HepG2 (cell line): ENCODE results near the gene CYB5R3. TPM values are rescaled to one million over a fixed set of nuclear protein-coding genes. Genes with fewer than 3 reads are reported as not detected.

Source experiments
- ATAC-seq: fragments of 200-7000 bp; cut with Tn5 transposase; 3 replicates; pipeline ENCODE4 v1.9.1; 2020; ENCODE audit warnings: mild to moderate bottlenecking, moderate library complexity
- BruUV-seq: library from RNA; stranded (reverse); fragments of 400-500 nt; replicated peaks from 2 replicates; lab custom pipeline; 2021; lab: Mats Ljungman, UMichigan
- CTCF ChIA-PET: fragments of 300-600 bp; formaldehyde crosslinking; extraction: SDS; loops from one replicate; lab custom pipeline; 2021; ENCODE audit warnings: low total read pairs, inconsistent platforms, low intra/inter-chr PET ratio; lab: Yijun Ruan, JAX
- POLR2A ChIA-PET: fragments of 350-600 bp; sonication (Branson Sonifier 250); formaldehyde crosslinking; loops from one replicate; lab custom pipeline; 2020; ENCODE audit warnings: antibody characterized with exemption, inconsistent platforms; lab: Yijun Ruan, JAX
- DNase-seq: peaks from one replicate; pipeline ENCODE4 v3.0.0-alpha.2; 2015; ENCODE audit warnings: low spot score
- FAIRE-seq: peaks from 3 replicates; lab custom pipeline; 2011; peaks lifted over from hg19 to GRCh38; lab: Jason Lieb, UNC
- H2AFZ ChIP-seq: one replicate; pipeline ENCODE4 v1.6.1; 2011; ENCODE audit warnings: low read length, inconsistent platforms
- H3K27ac ChIP-seq: fragments of 300-600 bp; 3 replicates; pipeline ENCODE4 v1.8.0; 2011; ENCODE audit warnings: mixed run types, mild to moderate bottlenecking, mixed read lengths, low read length, inconsistent platforms; ENCODE audit not compliant: insufficient read depth; ENCODE audit errors: extremely low read length
- H3K27me3 ChIP-seq, 2 experiments: fragments of 200-600 bp in 1 of 2; 2 replicates in 1 of 2; 3 replicates in 1 of 2; pipeline versions ENCODE4 v1.6.0 to v1.8.0; 2011; ENCODE audit warnings: low read length in 2 of 2, mild to moderate bottlenecking in 2 of 2, moderate library complexity in 2 of 2, inconsistent platforms in 1 of 2; ENCODE audit not compliant: insufficient read depth in 2 of 2, control insufficient read depth in 1 of 2
- H3K36me3 ChIP-seq, 2 experiments: fragments of 200-600 bp in 1 of 2; replicated peaks in 1 of 2; 2 replicates in 1 of 2; 3 replicates in 1 of 2; pipeline versions ENCODE4 v1.5.1 to v1.8.0; 2011; ENCODE audit warnings: low read length in 2 of 2, inconsistent platforms in 1 of 2; ENCODE audit not compliant: insufficient read depth in 2 of 2, control insufficient read depth in 1 of 2
- H3K4me1 ChIP-seq: 2 replicates; pipeline ENCODE4 v1.5.1; 2012; ENCODE audit warnings: low read length, inconsistent platforms; ENCODE audit not compliant: insufficient read depth
- H3K4me2 ChIP-seq: 2 replicates; pipeline ENCODE4 v1.6.0; 2011; ENCODE audit warnings: low read depth, low read length, inconsistent platforms
- H3K4me3 ChIP-seq, 3 experiments: fragments of 200-600 bp in 1 of 3; sonication (generic), shearing (Covaris generic) in 1 of 3; replicated peaks in 1 of 3; 2 replicates each; pipeline ENCODE4 v1.5.1; 2011 to 2016; ENCODE audit warnings: low read length in 3 of 3, inconsistent platforms in 2 of 3, low read depth in 2 of 3, mild to moderate bottlenecking in 2 of 3, control low read depth in 1 of 3, mixed read lengths in 1 of 3; ENCODE audit not compliant: insufficient read depth in 1 of 3
- H3K79me2 ChIP-seq: one replicate; pipeline ENCODE4 v1.6.1; 2011; ENCODE audit warnings: low read length, inconsistent platforms; ENCODE audit not compliant: insufficient read depth
- H3K9ac ChIP-seq: 2 replicates; pipeline ENCODE4 v1.6.0; 2011; ENCODE audit warnings: mild to moderate bottlenecking, low read depth, low read length, inconsistent platforms; ENCODE audit not compliant: insufficient read depth
- H3K9me3 ChIP-seq: 2 replicates; pipeline ENCODE4 v1.5.1; 2012; ENCODE audit warnings: mild to moderate bottlenecking, low read length
- H4K20me1 ChIP-seq: 2 replicates; pipeline ENCODE4 v1.6.0; 2011; ENCODE audit warnings: inconsistent platforms, mild to moderate bottlenecking, low read length, moderate library complexity; ENCODE audit not compliant: insufficient read depth
- AGO2 ChIP-seq: fragments of 200-400 bp; formaldehyde crosslinking; optimal IDR thresholded peaks from 2 replicates; pipeline ENCODE3; 2017; ENCODE audit warnings: mild to moderate bottlenecking, low read depth, low read length, moderate library complexity
- ARID4A ChIP-seq: sonication (generic); formaldehyde crosslinking; IDR thresholded peaks from 2 replicates; pipeline ENCODE4 v1.5.0; 2020; ENCODE audit warnings: mild to moderate bottlenecking, missing genetic modification reagents, borderline replicate concordance
- POLR2G ChIP-seq: fragments of 200-400 bp; formaldehyde crosslinking; IDR thresholded peaks from 2 replicates; pipeline ENCODE4 v1.6.1; 2018; ENCODE audit warnings: mild to moderate bottlenecking, low read depth, low read length, moderate library complexity
- RBFOX2 ChIP-seq: fragments of 200-400 bp; formaldehyde crosslinking; IDR thresholded peaks from 2 replicates; pipeline ENCODE4 v1.6.1; 2017; ENCODE audit warnings: low read depth, mild to moderate bottlenecking, low read length
- RBM22 ChIP-seq: fragments of 200-400 bp; formaldehyde crosslinking; optimal IDR thresholded peaks from 2 replicates; pipeline ENCODE3; 2017; ENCODE audit warnings: mild to moderate bottlenecking, low read length, moderate library complexity
- SPEN ChIP-seq: sonication (generic); formaldehyde crosslinking; IDR thresholded peaks from 2 replicates; pipeline ENCODE4 v1.5.1; 2020; ENCODE audit warnings: low read depth, mild to moderate bottlenecking, missing genetic modification reagents
- TEAD2 ChIP-seq: sonication (generic); formaldehyde crosslinking; IDR thresholded peaks from 2 replicates; pipeline ENCODE4 v1.9.0; 2021; ENCODE audit warnings: missing genetic modification reagents
- ZC3H13 ChIP-seq: sonication (generic); formaldehyde crosslinking; IDR thresholded peaks from 2 replicates; pipeline ENCODE4 v1.8.1; 2023; ENCODE audit warnings: mild to moderate bottlenecking, missing genetic modification reagents, moderate library complexity
- ZGPAT ChIP-seq: IDR thresholded peaks from 2 replicates; pipeline ENCODE4 v1.6.1; 2016; ENCODE audit warnings: mild to moderate bottlenecking
- ZNF205 ChIP-seq: IDR thresholded peaks from 2 replicates; pipeline ENCODE4 v1.6.1; 2018; ENCODE audit warnings: missing biosample characterization, missing genetic modification reagents
- ZNF543 ChIP-seq: sonication (generic); formaldehyde crosslinking; IDR thresholded peaks from 2 replicates; pipeline ENCODE4 v1.4.0; 2020; ENCODE audit warnings: mild to moderate bottlenecking, missing genetic modification reagents
- ZNF589 ChIP-seq: sonication (generic); formaldehyde crosslinking; conservative IDR thresholded peaks from 2 replicates; pipeline ENCODE4 v1.8.0; 2022; ENCODE audit warnings: mild to moderate bottlenecking, moderate library complexity, missing genetic modification reagents
- ZNF761 ChIP-seq: sonication (generic); formaldehyde crosslinking; conservative IDR thresholded peaks from 2 replicates; pipeline ENCODE4 v1.4.0; 2020; ENCODE audit warnings: mild to moderate bottlenecking, missing genetic modification reagents
- WGBS: methylation state at CpG from one replicate; pipeline ENCODE4 v1.1.6; 2017; ENCODE audit warnings: low lambda C conversion rate; 5-methylcytosine and 5-hydroxymethylcytosine counted together
- in situ Hi-C: cut with HindIII; loops from 2 replicates; pipeline ENCODE4 v1.10.0; 2017; ENCODE audit warnings: low pct_unique_long_range_greater_than_20kb; ENCODE audit not compliant: extremely low pct_ligation_motif_present
- intact Hi-C: fragments of 100-400 bp; cut with micrococcal nuclease; formaldehyde crosslinking; loops from one replicate; pipeline ENCODE4 v1.10.0; 2022; ENCODE audit not compliant: unreplicated experiment
- polyA plus RNA-seq, 8 experiments: library from polyadenylated mRNA; depleted of rRNA in 3 of 8; stranded (reverse) in 7 of 8; unstranded in 1 of 8; fragments of >200 nt; fragmentation: Illumina TruSeq in 4 of 8; extraction: Trizol in 4 of 8; gene quantifications; 2 replicates each; pipeline versions ENCODE4 v1.2.1 to v1.2.3, GENCODE V29; 2011 to 2016; ENCODE audit warnings: low read depth in 4 of 8, missing spikeins in 1 of 8, mixed read lengths in 1 of 8; ENCODE audit not compliant: insufficient read depth in 1 of 8
- total RNA-seq, 5 experiments: library from RNA; depleted of rRNA; stranded (reverse); fragments of >200 nt; fragmentation: Illumina TruSeq; extraction: Trizol; gene quantifications; 2 replicates each; pipeline ENCODE4 v1.2.3, GENCODE V29; 2016; ENCODE audit warnings: low read depth in 1 of 5
- TF ChIP-seq, protein P1 (sequence below): sonication (generic); formaldehyde crosslinking; IDR thresholded peaks from 2 replicates; pipeline ENCODE4 v1.5.0; 2020; ENCODE audit warnings: missing genetic modification reagents, mild to moderate bottlenecking, borderline replicate concordance

CYB5R3 gene
- total and polyA plus RNA-seq, 2 of the 13 experiments (the other 11 are each of a cell fraction or from before 2014, with no cell fraction given): 32.4 to 305 TPM

DNA sequence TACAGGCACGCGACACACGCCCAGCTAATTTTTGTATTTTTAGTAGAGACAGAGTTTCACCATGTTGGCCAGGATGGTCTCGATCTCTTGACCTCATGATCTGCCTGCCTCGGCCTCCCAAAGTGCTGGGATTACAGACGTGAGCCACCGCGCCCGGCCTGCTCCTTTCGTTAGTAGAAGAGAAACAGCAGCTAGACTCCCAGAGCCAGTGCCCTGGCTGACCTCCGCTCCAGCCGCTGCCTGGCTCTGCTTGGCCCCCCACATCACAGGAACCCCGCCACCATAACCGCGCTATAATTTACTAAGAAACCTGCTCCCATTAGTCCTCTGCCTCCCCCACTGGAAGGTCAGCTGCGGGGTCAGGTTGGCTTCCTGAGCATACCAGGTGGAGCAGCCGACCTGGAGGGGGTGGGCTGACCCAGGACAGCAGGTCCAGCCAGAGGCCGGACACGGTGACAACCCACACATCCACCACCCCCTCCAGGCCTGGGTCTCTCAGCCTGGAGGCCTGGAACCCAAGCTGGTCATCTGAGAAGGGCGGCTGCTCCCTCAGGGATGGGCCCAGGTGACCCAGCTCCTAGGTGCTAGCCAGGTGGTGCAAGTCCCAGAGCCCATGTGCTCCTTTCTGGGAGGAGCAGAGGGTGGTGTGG, 27.0 kb downstream of the CYB5R3 start:
- no peak for TF ChIP-seq ZNF205 (CRISPR knock-in tag)
- 0 out of 2 replicates have a peak, but pooled peaks have one; percentile 31 for TF ChIP-seq ZNF543 (CRISPR knock-in tag)
- peak; percentile 5; the same call in 1 of the 2 replicates for TF ChIP-seq POLR2G
- no peak for TF ChIP-seq SPEN (CRISPR knock-in tag)
- TF ChIP-seq ZC3H13: 0 out of 2 replicates have a peak, but pooled peaks have one; percentile 27
- TF ChIP-seq ZNF589 (CRISPR knock-in tag): no peak
- TF ChIP-seq ZNF761 (CRISPR knock-in tag): 0 out of 2 replicates have a peak, but pooled peaks have one; percentile 16
- TF ChIP-seq, protein P1, sequence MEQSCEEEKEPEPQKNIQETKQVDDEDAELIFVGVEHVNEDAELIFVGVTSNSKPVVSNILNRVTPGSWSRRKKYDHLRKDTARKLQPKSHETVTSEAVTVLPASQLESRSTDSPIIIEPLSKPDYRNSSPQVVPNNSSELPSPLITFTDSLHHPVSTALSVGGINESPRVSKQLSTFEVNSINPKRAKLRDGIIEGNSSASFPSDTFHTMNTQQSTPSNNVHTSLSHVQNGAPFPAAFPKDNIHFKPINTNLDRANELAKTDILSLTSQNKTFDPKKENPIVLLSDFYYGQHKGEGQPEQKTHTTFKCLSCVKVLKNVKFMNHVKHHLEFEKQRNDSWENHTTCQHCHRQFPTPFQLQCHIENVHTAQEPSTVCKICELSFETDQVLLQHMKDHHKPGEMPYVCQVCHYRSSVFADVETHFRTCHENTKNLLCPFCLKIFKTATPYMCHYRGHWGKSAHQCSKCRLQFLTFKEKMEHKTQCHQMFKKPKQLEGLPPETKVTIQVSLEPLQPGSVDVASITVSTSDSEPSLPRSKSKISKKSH (CRISPR knock-in tag): no peak
- TF ChIP-seq ARID4A (CRISPR knock-in tag): 0 out of 2 replicates have a peak, but pooled peaks have one; percentile 21
- no peak for TF ChIP-seq ZGPAT (CRISPR knock-in tag)
- 0 out of 2 replicates have a peak, but pooled peaks have one; percentile 1 for TF ChIP-seq RBFOX2
- TF ChIP-seq AGO2: peak; percentile 52
- no peak for TF ChIP-seq TEAD2 (CRISPR knock-in tag)
- TF ChIP-seq RBM22: peak; percentile 20
- no peak overlapping the region for H3K4me2 ChIP-seq
- no peak for FAIRE-seq
- no peaks in the 10 kb centered on the region for H3K27me3 ChIP-seq
- no peak overlapping the region for H2AFZ ChIP-seq
- intact Hi-C loops (loop anchor here (5.0 kb wide), 1 partner anchor 470 kb away; no protein-coding TSS in a partner anchor), in situ Hi-C loops (no loop called here)
- no peak overlapping the region for H3K4me3 ChIP-seq
- no peaks in the 10 kb centered on the region; the same call in 1 of the 2 replicates for H3K4me1 ChIP-seq
- H3K79me2 ChIP-seq: no peaks in the 10 kb centered on the region
- no peaks in the 10 kb centered on the region for H3K9me3 ChIP-seq
- POLR2A ChIA-PET: interaction anchor here (0.6 to 4.5 kb wide), 2 partner anchors 21 to 222 kb away, joined by 3 to 20 read pairs; no protein-coding TSS in a partner anchor
- no peak for ATAC-seq
- CTCF ChIA-PET: interaction anchor here (0.7 to 1.9 kb wide), 2 partner anchors 40 to 246 kb away, joined by 3 to 8 read pairs; no protein-coding TSS in a partner anchor
- WGBS: 99% methylated on average over 8 of the region's 20 CpGs
- H3K36me3 ChIP-seq: peaks cover 31 to 50% of the 10 kb centered on the region in 2 experiments
- peaks cover 5% of the 10 kb centered on the region for H4K20me1 ChIP-seq
- no peak for DNase-seq
- BruUV-seq: no TSS peak
- no peak overlapping the region for H3K27ac ChIP-seq
- H3K9ac ChIP-seq: no peak overlapping the region
